Astrocyte (in vitro differentiated cells and primary cell): ENCODE data around the gene YWHAE.
"Not testable (repeated sequence)": the region's sequence is repeated elsewhere in the genome, so short reads cannot be mapped to it uniquely, and the experiment has no call there.

Source experiments
- CTCF ChIP-seq: IDR thresholded peaks from 2 replicates; pipeline ENCODE4 v1.5.1; 2011; ENCODE audit warnings: low read depth, mild to moderate bottlenecking, inconsistent platforms, low read length, moderate library complexity; ENCODE audit not compliant: insufficient read depth
- EZH2 ChIP-seq: IDR thresholded peaks from 2 replicates; pipeline ENCODE4 v1.6.1; 2012; ENCODE audit warnings: mild to moderate bottlenecking, low read length, inconsistent platforms; ENCODE audit not compliant: insufficient read depth

GRCh38 chr17:1360315-1360714 is 39.7 kb downstream of the YWHAE start:
- not testable (repeated sequence) for TF ChIP-seq CTCF, EZH2
